Subcutaneous adipose tissue (tissue), 4 donors: ENCODE measurements around the gene PPP1CA. TPM values are rescaled to one million over a fixed set of nuclear protein-coding genes. Genes with fewer than 3 reads are reported as not detected.

Source experiments
- total RNA-seq, 4 donors: library from RNA; depleted of rRNA; stranded (reverse); fragments of >200 nt; gene quantifications; one replicate each; pipeline ENCODE4 v1.1.0, GENCODE V29; 2016
- TF ChIP-seq, protein P1 (sequence below): fragments of 450-650 bp; IDR thresholded peaks from one replicate; pipeline ENCODE4 v1.5.1; 2016; ENCODE audit warnings: low read depth, mild to moderate bottlenecking, control low read depth, antibody characterized with exemption, moderate library complexity

PPP1CA gene
- total RNA-seq, 4 donors from 2014 or later = 60.8 to 110 (median 64.9) TPM

DNA sequence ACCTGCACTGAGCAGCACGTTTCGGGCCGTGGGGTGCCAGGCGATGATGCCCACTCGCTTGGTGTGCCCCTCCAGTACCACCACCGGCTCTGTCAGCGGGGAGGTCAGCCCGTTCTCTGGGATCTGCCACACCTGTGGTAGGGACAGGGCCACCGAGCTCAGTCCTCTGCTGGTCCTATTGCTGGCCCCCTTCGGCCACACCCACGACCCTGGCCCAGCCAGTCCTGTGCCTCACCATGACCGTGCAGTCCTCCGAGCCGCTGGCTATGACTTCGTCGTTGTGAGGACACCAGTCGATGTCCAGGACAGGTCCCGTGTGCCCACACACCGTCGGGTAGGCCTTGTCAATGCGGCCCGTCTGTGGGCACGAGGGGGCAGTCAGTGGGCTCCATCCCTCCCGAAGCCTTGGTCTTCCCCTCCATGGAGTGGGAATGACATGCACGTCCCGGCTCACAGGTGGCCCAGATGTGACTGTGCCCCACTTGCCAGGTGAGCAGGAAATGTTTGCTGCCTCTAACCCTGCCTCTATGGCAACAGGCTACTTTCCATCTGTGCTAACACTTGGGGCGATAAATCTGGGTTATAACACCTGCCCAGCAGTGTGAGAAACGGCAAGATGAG lies 40.2 kb upstream of the PPP1CA start:
- TF ChIP-seq, protein P1, sequence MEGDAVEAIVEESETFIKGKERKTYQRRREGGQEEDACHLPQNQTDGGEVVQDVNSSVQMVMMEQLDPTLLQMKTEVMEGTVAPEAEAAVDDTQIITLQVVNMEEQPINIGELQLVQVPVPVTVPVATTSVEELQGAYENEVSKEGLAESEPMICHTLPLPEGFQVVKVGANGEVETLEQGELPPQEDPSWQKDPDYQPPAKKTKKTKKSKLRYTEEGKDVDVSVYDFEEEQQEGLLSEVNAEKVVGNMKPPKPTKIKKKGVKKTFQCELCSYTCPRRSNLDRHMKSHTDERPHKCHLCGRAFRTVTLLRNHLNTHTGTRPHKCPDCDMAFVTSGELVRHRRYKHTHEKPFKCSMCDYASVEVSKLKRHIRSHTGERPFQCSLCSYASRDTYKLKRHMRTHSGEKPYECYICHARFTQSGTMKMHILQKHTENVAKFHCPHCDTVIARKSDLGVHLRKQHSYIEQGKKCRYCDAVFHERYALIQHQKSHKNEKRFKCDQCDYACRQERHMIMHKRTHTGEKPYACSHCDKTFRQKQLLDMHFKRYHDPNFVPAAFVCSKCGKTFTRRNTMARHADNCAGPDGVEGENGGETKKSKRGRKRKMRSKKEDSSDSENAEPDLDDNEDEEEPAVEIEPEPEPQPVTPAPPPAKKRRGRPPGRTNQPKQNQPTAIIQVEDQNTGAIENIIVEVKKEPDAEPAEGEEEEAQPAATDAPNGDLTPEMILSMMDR = no peak

DNA sequence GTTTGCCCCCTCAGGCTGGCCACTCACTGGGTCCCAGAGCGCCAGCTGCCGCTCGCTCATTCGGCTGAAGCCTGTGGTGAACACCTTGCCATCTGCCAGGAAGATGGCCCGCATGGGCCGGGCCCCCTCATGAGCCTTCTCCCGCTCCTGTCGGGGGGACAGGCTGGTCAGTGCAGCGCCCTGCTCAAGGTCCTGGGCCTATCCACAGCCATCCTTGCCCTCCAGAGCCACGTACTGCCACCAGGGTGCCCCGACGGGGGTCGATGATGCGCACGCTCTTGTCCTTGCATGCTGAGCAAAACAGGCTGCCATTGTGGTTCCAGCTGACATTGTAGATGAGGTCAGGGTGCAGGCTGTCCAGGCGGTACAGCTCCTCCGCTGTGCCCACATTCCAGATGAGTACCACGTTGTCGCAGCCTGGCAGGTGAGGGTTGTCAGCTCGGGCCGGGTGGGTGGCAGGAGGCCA lies 39.5 kb upstream of the PPP1CA start:
- TF ChIP-seq, protein P1 = no peak

DNA sequence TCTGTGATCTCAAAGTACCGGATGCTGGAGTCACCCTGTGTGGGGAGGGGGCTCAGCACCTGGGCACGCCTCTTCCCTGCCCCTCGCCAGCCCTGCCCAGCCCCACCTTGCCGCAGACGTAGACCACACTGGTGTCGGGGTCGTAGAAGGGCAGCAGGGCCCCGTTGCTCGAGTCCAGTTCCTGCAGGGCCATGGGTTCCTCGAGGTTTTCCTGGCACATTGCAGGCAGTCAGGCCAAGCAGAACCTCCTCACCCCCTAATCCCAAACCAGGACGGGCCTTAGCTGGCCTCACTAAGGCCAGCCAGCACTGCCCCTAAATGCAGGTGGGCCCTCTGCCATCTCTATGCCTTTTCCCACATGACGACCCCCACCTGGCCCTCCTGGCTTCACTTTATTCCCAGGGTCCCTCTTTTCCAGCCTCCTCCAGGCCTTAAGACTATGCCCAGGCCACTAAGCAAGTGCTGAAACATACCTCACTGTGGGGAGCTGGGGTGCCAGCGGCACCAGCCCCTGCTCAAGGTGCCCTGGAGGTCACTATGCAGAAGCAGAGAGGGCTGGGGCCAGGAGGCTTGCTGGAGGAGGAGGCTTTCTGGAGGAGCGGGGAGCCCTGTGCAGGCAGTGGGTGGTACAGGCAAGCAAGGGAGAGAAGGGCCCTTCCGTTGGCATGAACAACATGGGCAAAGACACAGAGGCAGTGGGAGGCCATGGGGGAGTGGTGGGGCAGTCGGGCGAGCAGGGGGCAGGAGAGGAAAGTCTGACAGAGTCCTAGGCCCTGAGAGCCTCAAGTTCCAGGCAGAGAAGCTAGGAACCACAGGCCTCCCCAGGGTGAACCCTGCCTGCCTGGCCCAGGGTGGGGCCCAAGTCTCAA lies 38.8 kb upstream of the PPP1CA start:
- TF ChIP-seq, protein P1 = no peak

DNA sequence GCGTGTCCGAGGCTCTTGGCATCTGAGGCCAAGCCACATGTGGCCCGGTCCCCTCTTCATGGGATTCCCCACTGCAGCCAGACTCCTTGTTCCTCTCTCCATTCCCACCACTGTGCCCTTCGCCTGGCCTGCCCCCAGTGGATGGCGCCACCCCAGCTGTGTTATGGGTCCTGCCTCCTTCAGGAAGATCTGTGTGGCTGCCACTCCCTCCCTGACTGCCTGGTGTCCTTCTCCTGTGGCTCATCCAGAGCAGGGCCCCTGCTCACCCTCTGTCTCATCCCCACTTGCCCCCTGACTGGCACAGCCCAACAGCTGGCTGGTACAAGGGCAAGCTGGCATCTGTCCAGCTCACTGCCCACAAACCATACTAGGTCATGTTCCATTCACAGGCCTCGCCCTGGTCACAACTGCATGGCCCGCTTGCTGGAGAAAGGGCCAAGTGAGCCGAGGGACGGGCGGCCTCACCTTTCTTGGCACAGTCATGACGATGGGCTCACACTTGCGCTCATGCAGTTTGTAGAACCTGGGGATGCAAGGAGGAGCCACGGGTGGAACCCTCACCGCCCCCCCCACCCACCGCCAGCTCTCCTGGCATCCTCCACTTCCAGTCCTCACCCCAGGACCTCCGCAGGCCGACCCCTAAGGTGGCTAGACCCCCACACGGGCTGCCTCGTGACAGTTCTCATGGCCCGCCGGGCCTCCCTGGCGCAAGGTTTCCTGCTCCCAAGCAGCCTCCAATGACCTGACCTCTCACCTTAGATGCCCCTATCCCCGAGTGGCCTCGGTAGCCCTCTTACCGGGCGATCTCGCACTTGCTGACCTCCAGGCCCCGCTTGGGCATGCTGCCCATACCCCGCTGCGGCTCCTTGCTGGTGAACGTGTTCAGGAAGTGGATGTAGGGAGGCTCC lies 37.9 kb upstream of the PPP1CA start:
- TF ChIP-seq, protein P1 = no peak

DNA sequence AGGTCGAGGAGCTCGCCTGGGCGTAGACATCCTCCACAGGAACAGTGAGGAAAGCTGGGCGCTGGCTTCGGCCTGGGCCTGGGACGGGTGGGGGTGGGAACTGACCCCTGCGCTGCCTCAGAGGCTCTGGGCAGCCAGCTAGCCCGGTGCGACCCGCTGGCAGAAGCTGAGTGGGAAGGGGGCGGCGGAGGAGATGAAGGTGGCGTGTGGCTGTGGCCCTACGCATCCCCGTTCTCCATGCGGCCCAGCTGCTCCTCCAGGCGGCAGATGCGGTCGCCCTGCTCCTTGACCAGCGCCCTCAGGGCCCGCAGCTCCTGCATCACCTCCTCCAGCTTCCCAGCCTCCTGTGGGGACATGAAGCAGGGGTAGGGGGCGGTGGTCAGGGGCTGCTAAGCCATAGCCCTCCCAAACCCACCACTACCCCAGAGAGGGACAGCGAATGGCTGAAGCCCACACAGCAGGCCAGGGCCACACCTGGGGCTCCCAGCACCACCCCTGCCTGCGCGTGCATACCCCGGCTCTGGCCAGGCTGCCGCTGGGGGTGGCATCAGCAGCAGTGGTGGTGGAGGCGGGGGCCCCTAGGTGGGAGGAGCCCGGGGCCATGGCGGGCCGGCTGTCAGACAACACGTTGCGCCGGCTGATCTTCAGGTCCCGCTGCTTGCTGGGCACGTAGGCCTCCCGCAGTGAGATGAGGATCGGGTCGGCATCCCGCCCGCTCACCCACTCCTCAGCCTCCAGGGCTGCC lies 36.7 kb upstream of the PPP1CA start:
- TF ChIP-seq, protein P1 = no peak

DNA sequence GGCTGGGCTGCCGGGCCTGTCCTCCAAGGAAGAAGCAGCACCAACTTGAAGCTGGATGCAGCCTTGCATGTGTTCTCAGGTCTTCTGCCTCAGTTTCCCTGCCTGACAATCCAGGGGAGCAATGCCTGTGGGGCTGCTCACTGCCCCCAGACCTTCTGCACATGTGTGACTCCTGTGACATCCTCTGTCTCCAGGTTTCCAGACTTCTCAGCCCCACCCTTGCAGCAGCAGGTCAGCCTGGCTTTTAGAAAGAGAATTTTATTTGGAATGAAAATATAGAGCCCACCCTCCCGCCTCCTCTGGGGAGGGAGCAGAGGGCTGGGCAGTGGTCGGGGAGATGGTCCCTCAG lies 36.1 kb upstream of the PPP1CA start:
- TF ChIP-seq, protein P1 = no peak
